Purkinje cell (primary cell): ENCODE results near the gene PIK3C2A. TPM values are rescaled to one million over a fixed set of nuclear protein-coding genes. Genes with fewer than 3 reads are reported as not detected.

ENCODE experiments used
- polyA plus RNA-seq: library from polyadenylated mRNA; unstranded; fragments of >200 nt; fragmentation: Nextera tagmentation; gene quantifications from 2 replicates; pipeline ENCODE4 v1.2.1, GENCODE V29; 2014

PIK3C2A gene
- 49.6 and 52.6 TPM in 2 replicates for polyA plus RNA-seq

GRCh38 chr11:17207317-17208256 is at the start of gene PIK3C2A:
Gene PIK3C2A, minus strand, starts transcription at chr11:17207986. Its CDS starts 38,245 bp downstream, at chr11:17169741.

Other genes starting within 250 kb of the PIK3C2A start
- 0.27 and 1.5 TPM in 2 replicates for gene PLEKHA7, start 193.6 kb downstream of the PIK3C2A start, polyA plus RNA-seq
- gene RPS13, start 130.3 kb downstream of the PIK3C2A start, polyA plus RNA-seq, result 841 and 900 TPM in 2 replicates
- 113 and 124 TPM in 2 replicates for gene NUCB2, start 68.8 kb upstream of the PIK3C2A start, polyA plus RNA-seq
- gene NCR3LG1, start 143.8 kb upstream of the PIK3C2A start, polyA plus RNA-seq, result 0.45 and 0.66 TPM in 2 replicates
- 4.5 and 5.0 TPM in 2 replicates for gene KCNJ11, start 180.7 kb upstream of the PIK3C2A start, polyA plus RNA-seq